ENCODE data around the gene HERPUD1.

The HERPUD1 gene

DNA sequence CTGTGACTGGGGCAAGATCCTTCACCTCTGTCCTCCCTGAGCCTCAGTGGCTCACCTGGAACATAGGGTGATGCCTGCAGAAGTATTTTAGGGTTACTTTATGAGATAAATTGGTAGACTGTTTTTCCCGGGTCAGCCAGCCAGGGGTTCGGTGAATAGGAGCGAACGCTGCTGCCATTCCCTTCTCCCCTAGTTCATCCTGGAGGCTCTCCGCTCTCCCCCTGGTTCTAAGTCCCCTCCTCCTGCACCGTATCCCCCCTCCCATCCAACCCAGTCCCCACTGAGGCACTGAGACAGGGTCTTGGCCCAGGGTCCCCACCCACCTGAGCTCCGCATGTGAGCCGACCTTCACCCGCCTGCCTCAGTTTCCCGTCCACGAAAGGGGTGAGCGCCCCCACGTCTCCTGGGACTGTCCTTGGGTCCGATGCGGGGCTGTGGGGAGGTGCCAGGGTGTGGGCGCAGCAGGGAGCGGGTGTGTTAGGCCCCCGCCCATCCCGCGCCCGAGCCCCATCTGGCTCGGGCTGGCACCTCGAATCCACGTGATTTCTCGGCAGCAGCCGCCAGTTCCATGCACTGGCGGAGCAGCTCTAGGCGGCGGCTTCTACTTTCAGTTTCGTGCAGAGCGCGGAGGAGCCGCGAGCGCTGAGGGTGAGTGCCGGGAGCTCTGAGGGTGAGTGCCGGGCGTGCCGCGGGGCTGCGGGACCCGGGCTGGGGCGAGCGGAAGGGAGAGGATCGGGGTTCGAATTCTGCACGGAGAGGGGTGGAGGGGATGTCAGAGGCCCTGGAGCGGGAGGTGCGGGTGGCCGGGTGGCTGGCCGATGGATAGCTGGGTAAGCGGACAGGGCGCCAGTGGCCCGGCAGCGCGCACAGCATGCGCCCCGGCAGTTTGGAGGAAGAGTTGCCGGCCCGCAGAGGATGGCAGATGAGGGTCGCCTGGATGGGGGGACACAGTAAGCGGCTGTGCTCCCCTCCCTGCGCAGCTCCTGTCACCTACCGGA lies 57.3 kb downstream of the HERPUD1 start, which contains the start of gene NLRC5 (continued):
- TF ChIP-seq, protein P1, sequence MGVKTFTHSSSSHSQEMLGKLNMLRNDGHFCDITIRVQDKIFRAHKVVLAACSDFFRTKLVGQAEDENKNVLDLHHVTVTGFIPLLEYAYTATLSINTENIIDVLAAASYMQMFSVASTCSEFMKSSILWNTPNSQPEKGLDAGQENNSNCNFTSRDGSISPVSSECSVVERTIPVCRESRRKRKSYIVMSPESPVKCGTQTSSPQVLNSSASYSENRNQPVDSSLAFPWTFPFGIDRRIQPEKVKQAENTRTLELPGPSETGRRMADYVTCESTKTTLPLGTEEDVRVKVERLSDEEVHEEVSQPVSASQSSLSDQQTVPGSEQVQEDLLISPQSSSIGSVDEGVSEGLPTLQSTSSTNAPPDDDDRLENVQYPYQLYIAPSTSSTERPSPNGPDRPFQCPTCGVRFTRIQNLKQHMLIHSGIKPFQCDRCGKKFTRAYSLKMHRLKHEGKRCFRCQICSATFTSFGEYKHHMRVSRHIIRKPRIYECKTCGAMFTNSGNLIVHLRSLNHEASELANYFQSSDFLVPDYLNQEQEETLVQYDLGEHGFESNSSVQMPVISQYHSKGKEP (tag by site-specific recombination; IDR thresholded peaks at IDR 0.05), result peak; percentile 83
- TF ChIP-seq ZNF184 (tag by site-specific recombination; IDR thresholded peaks at IDR 0.05), result no peak
- TF ChIP-seq KLF8 (tag by site-specific recombination; IDR thresholded peaks at IDR 0.05), result peak; percentile 64
- no peak for TF ChIP-seq ZNF664 (tag by site-specific recombination; IDR thresholded peaks at IDR 0.05)
- TF ChIP-seq, protein P2, sequence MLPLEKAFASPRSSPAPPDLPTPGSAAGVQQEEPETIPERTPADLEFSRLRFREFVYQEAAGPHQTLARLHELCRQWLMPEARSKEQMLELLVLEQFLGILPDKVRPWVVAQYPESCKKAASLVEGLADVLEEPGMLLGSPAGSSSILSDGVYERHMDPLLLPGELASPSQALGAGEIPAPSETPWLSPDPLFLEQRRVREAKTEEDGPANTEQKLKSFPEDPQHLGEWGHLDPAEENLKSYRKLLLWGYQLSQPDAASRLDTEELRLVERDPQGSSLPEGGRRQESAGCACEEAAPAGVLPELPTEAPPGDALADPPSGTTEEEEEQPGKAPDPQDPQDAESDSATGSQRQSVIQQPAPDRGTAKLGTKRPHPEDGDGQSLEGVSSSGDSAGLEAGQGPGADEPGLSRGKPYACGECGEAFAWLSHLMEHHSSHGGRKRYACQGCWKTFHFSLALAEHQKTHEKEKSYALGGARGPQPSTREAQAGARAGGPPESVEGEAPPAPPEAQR (tag by site-specific recombination; IDR thresholded peaks at IDR 0.05), result no peak
- no peak; the same call in 1 of the 2 replicates for TF ChIP-seq ZNF843 (tag by site-specific recombination; IDR thresholded peaks at IDR 0.05)
- TF ChIP-seq ZNF202 (tag by site-specific recombination; IDR thresholded peaks at IDR 0.05; ENCODE audit: borderline replicate concordance), result no peak
- TF ChIP-seq, protein P3, sequence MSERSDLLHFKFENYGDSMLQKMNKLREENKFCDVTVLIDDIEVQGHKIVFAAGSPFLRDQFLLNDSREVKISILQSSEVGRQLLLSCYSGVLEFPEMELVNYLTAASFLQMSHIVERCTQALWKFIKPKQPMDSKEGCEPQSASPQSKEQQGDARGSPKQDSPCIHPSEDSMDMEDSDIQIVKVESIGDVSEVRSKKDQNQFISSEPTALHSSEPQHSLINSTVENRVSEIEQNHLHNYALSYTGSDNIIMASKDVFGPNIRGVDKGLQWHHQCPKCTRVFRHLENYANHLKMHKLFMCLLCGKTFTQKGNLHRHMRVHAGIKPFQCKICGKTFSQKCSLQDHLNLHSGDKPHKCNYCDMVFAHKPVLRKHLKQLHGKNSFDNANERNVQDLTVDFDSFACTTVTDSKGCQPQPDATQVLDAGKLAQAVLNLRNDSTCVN (tag by site-specific recombination; optimal IDR thresholded peaks at IDR 0.05), result peak; percentile 94
- 0 out of 2 replicates have a peak, but pooled peaks have one; percentile 33 for TF ChIP-seq ZNF549 (tag by site-specific recombination; IDR thresholded peaks at IDR 0.05)
- TF ChIP-seq YY1 (tag by site-specific recombination; IDR thresholded peaks at IDR 0.05), result no peak
- TF ChIP-seq ELK4 (IDR thresholded peaks at IDR 0.05; ENCODE audit: borderline replicate concordance, low read depth, low read length), result no peak
- TF ChIP-seq OVOL3 (tag by site-specific recombination; IDR thresholded peaks at IDR 0.05), result no peak
- TF ChIP-seq ZNF10 (tag by site-specific recombination; IDR thresholded peaks at IDR 0.05), result 0 out of 2 replicates have a peak, but pooled peaks have one; percentile 7
- TF ChIP-seq GLI4 (tag by site-specific recombination; IDR thresholded peaks at IDR 0.05), result 0 out of 2 replicates have a peak, but pooled peaks have one; percentile 64
- TF ChIP-seq ZBTB21 (tag by site-specific recombination; IDR thresholded peaks at IDR 0.05), result no peak
- no peak for TF ChIP-seq ZNF248 (tag by site-specific recombination; IDR thresholded peaks at IDR 0.05)
- no peak for TF ChIP-seq ZNF138 (tag by site-specific recombination; IDR thresholded peaks at IDR 0.05; ENCODE audit: borderline replicate concordance)
- no peak for TF ChIP-seq ZFP41 (tag by site-specific recombination; IDR thresholded peaks at IDR 0.05; ENCODE audit: borderline replicate concordance)
- TF ChIP-seq OSR2 (tag by site-specific recombination; IDR thresholded peaks at IDR 0.05), result no peak
- TF ChIP-seq ZFP37 (tag by site-specific recombination; IDR thresholded peaks at IDR 0.05), result peak; percentile 86
- TF ChIP-seq ZNF558 (tag by site-specific recombination; IDR thresholded peaks at IDR 0.05), result no peak
- no peak for TF ChIP-seq ZNF654 (tag by site-specific recombination; IDR thresholded peaks at IDR 0.05; ENCODE audit: low read depth)
- TF ChIP-seq ZNF394 (tag by site-specific recombination; IDR thresholded peaks at IDR 0.05; ENCODE audit: borderline replicate concordance), result peak; percentile 78; the same call in 1 of the 2 replicates
- TF ChIP-seq ZNF792 (tag by site-specific recombination; IDR thresholded peaks at IDR 0.05), result no peak
- no peak for TF ChIP-seq ZNF280D (tag by site-specific recombination; IDR thresholded peaks at IDR 0.05)
- TF ChIP-seq ZNF555 (tag by site-specific recombination; conservative IDR thresholded peaks at IDR 0.05), result no peak

All from HEK293 (cell line).